HK-2 (cell line): Measurements from ENCODE around the gene PRAMEF15.
"Not testable (repeated sequence)": the region's sequence is repeated elsewhere in the genome, so short reads cannot be mapped to it uniquely, and the experiment has no call there.

Source experiments
- DNase-seq: peaks from one replicate; pipeline ENCODE4 v3.0.0-alpha.2; 2018; ENCODE audit not compliant: unreplicated experiment

PRAMEF15 gene

GRCh38 chr1:13315281-13315680, at the start of gene PRAMEF15:
TSS of gene PRAMEF15 (plus strand) at chr1:13315581. CDS start at chr1:13318408, 2,827 bp downstream.
- not testable (repeated sequence) for DNase-seq

GRCh38 chr1:13277016-13277415, 38.4 kb upstream of the PRAMEF15 start:
- DNase-seq = not testable (repeated sequence)

DNA sequence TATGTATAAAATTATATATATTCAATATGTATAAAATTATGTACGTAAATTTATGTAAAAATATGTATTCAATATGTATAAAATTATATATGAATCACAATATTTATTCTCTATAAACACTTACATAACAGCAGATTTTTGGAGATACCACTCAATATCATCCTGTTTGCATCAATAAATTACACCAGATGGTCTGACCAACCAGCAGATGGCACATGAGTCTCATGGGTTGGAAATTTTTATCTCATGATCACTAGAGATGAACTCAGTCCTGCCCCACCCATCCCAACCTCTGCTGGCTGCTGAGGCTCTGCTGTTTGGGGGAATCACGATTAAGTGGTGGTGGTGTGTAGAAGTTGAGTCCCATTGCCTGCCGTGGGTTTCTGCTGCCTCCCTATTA, 35.8 kb upstream of the PRAMEF15 start:
- DNase-seq = not testable (repeated sequence)

DNA sequence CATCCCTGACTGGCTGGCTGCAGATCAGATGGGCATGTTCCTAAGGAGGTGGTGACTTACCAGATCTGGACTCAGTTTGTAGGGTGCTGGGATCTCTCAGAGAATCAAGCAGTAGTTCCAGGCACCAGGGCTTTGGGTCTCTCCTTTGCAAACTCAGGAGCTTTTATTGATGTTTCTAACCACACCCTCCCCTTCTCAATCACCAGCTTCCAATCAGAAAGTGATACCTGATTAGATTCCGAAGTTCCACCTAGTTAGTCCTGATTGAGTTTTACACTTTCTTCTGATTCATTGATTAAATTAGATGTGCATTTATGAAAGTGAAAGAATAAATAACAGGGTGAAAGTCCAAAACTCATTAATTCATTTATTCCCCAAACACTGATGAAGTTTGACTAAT, 30.3 kb upstream of the PRAMEF15 start, which contains the start of gene PRAMEF8:
Gene PRAMEF8 (minus strand): TSS at position 101 of the 400 bp plus-strand sequence. CDS start 1,046 bp downstream, outside the sequence.
- DNase-seq = not testable (repeated sequence)

DNA sequence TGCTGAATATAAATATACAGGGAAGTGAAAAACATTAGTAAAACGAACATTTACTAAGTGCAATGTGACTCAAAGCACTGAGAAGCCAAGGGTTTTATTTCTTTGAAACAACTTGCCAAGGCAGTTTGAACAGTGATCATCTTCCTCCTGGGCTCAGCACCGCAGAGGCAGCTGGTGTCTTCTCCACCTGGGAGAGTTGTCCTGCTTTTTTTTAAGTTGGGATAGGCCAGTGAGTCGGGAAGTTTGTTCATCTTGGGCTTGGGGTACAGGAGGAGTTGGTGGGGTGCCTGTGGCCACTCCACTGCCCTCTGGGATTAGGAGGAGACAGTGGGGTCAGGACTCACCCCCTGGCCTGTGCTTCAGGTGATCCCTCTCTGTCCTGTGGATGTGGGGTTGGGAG, 26.4 kb upstream of the PRAMEF15 start:
- not testable (repeated sequence) for DNase-seq

DNA sequence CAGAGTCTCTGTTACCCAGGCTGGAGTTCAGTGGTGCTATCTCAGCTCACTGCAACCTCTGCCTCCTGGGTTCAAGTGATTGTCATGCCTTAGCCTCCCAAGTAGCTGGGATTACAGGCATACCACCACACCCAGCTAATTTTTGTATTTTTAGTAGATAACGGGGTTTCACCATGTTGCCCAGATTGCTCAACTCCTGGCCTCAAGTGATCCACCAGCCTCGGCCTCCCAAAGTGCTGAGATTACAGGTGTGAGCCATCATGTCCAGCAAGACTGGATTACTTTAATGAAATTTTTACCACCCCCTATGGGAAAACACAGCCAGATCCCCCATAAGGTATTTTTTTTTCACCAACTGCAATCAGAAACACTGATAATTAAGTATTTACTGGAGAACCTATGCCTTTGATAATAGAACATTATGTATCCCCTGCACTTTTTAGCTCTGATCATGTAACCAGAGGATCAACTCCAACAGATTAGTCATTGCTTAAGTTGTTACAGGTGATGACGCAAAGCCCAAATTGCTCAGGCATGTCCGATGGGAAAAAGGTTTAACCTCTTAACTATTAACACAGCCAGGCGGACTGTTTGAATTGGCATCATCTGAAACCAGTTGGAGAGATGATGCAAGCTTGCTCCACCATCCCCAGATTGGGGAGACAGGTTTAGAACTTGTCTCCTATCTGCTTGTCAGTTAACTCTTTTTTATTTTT, 18.0 kb upstream of the PRAMEF15 start:
- DNase-seq = not testable (repeated sequence)

DNA sequence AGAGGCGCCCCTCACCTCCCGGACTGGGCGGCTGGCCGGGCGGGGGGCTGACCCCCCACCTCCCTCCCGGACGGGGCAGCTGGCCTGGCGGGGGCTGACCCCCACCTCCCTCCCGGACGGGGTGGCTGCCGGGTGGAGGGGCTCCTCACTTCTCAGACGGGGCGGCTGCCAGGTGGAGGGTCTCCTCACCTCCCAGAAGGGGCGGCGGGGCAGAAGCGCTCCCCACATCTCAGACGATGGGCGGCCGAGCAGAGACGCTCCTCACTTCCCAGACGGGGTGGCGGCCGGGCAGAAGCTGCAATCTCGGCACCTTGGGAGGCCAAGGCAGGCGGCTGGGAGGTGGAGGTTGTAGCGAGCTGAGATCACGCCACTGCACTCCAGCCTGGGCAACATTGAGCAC, 16.7 kb upstream of the PRAMEF15 start:
- DNase-seq = not testable (repeated sequence)

GRCh38 chr1:13302197-13302596, 13.2 kb upstream of the PRAMEF15 start:
- not testable (repeated sequence) for DNase-seq

DNA sequence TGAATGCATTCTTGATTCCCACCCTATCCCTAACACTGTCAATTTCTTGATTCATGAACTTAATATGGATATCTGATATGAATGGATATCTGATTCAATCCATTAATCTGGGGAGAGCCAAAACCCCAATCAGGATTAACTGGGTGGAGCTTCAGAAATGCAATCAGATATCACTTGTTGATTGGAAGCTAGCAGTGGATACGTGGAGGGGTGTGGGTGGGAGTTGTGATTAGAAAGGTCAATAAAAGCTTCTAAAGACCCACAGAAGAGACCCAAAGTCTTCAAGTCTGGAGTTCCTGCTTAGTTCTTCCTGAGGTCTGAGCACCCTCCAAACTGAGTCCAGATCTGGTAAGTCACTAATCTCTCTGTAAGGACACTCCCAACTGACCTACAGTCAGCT, 12.1 kb upstream of the PRAMEF15 start, which contains the start of gene PRAMEF33:
Gene PRAMEF33 (plus strand): TSS at position 301 of the 400 bp plus-strand sequence. CDS start 2,416 bp downstream, outside the sequence.
- not testable (repeated sequence) for DNase-seq

DNA sequence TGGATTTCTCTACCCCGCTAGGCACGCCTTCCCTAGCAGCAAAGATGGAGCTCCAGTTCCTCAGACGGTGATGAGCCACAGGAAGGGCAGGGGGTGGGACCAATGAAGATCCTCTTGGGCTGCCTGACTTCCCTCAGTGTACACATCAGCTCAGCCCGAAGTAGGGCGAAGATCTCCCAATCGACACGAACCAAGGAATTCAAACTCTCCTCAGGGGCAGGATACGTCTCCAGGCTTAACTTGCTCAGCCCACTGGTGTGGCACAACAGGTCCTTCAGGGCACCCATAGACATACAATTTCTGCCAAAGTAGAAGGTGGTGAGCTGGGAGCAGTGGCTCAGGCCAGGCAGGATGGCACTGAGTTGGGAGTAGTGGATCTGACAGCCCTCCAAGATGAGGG, 27.1 kb downstream of the PRAMEF15 start:
- DNase-seq = not testable (repeated sequence)

- not testable (repeated sequence) for DNase-seq
Measured at GRCh38 chr1:13347034-13347433, 31.7 kb downstream of the PRAMEF15 start, which contains the start of gene PRAMEF14. TSS of gene PRAMEF14 (minus strand) at chr1:13347134. CDS start at chr1:13345314, 1,820 bp downstream.

DNA sequence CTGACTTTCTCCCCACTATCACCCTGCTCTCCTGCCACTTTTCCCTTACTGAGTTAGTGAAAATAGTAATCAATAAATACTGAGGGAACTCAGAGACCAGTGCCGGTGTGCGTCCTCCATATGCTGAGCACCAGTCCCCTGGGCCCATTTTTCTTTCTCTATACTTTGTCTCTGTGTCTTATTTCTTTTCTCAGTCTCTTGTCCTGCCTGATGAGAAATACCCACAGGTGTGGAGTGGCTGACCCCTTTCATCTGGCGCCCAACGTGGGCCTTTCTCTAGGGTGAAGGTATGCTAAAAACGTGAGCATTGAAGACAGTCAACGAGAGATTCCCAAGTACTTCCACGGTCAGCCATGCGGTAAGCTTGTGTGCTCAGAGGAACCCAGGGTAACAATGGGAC, 38.1 kb downstream of the PRAMEF15 start:
- DNase-seq = not testable (repeated sequence)

- DNase-seq = not testable (repeated sequence)
Measured at GRCh38 chr1:13354475-13354874, 39.1 kb downstream of the PRAMEF15 start.

DNA sequence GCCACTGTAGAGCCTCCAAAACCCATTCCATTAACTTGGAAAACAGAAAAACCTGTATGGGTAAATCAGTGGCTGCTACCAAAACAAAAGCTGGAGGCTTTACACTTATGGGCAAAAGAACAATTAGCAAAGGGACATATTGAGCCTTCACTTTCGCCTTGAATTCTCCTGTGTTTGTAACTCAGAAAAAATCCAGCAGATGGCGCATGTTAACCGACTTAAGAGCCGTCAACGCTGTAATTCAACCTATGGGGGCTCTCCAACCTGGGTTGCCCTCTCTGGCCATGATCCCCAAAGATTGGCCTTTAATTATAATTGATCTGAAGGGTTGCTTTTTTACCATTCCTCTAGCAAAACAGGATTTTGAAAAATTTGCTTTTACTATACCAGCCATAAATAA, 41.4 kb downstream of the PRAMEF15 start:
- DNase-seq = peak; percentile 8

- not testable (repeated sequence) for DNase-seq
Measured at GRCh38 chr1:13362364-13362763, 47.0 kb downstream of the PRAMEF15 start.

GRCh38 chr1:13364928-13365327, 49.5 kb downstream of the PRAMEF15 start:
- DNase-seq = not testable (repeated sequence)

GRCh38 chr1:13366536-13366935, 51.2 kb downstream of the PRAMEF15 start:
- DNase-seq = not testable (repeated sequence)

DNA sequence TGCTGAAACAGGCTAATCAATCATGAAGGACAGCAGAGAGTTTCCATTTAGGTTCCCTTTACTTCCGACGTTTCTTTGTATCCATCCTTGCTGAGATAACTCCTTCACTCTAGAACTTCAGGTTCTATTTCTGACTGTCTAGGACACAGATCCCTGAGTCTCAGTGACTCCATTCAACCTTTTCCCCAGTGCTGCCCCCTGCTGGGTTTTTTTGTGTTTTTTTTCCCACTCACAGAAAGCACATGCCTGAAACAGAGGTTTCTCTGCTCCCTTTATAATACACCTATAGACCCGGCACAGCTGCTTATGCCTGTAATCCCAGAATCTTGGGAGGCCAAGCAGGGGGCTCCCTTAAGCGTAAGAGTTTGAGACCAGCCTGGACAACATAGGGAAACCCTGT, 53.2 kb downstream of the PRAMEF15 start:
- DNase-seq = peak; percentile 6
